PC-3 (cell line): ENCODE data around the gene DPH3.

ENCODE experiments used
- EZH2 ChIP-seq: fragments of 300-600 bp; sonication (generic); IDR thresholded peaks from one replicate; pipeline ENCODE4 v1.6.1; 2017; ENCODE audit warnings: antibody characterized with exemption, mild to moderate bottlenecking, low read length; ENCODE audit not compliant: unreplicated experiment
- EZH2phosphoT487 ChIP-seq: fragments of 300-600 bp; sonication (generic); IDR thresholded peaks from 2 replicates; pipeline ENCODE4 v1.6.1; 2018; ENCODE audit warnings: mild to moderate bottlenecking, antibody characterized with exemption, low read length, borderline replicate concordance
- TF ChIP-seq, protein P1 (sequence below): fragments of 300-600 bp; sonication (generic); conservative IDR thresholded peaks from 2 replicates; pipeline ENCODE4 v1.5.1; 2017; ENCODE audit warnings: antibody characterized with exemption, low read depth, mild to moderate bottlenecking, low read length

- TF ChIP-seq, protein P1, sequence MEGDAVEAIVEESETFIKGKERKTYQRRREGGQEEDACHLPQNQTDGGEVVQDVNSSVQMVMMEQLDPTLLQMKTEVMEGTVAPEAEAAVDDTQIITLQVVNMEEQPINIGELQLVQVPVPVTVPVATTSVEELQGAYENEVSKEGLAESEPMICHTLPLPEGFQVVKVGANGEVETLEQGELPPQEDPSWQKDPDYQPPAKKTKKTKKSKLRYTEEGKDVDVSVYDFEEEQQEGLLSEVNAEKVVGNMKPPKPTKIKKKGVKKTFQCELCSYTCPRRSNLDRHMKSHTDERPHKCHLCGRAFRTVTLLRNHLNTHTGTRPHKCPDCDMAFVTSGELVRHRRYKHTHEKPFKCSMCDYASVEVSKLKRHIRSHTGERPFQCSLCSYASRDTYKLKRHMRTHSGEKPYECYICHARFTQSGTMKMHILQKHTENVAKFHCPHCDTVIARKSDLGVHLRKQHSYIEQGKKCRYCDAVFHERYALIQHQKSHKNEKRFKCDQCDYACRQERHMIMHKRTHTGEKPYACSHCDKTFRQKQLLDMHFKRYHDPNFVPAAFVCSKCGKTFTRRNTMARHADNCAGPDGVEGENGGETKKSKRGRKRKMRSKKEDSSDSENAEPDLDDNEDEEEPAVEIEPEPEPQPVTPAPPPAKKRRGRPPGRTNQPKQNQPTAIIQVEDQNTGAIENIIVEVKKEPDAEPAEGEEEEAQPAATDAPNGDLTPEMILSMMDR, result no peak
- no peak for TF ChIP-seq EZH2phosphoT487
- no peak for TF ChIP-seq EZH2
These were observed 30.7 kb upstream of the DPH3 start for GRCh38 chr3:16295298-16295890.
